Transverse colon (tissue), 4 donors: ENCODE measurements around the gene MSI2. TPM values are rescaled to one million over a fixed set of nuclear protein-coding genes. Genes with fewer than 3 reads are reported as not detected.

ENCODE experiments used
- DNase-seq: peaks from one replicate; pipeline ENCODE4 v3.0.0-alpha.2; 2019
- H3K27ac ChIP-seq, 4 donors: fragments of 200-600 bp; sonication (generic); 2 replicates each; pipeline ENCODE4 v1.5.1; 2016 to 2018; ENCODE audit warnings: inconsistent platforms in 4 of 4
- H3K27me3 ChIP-seq: fragments of 200-600 bp; sonication (generic); 2 replicates; pipeline ENCODE4 v1.5.1; 2017; ENCODE audit warnings: inconsistent platforms
- H3K36me3 ChIP-seq, 4 donors: fragments of 200-600 bp; sonication (generic); 2 replicates each; pipeline ENCODE4 v1.5.1; 2017 to 2019; ENCODE audit warnings: inconsistent platforms in 4 of 4
- H3K4me1 ChIP-seq, 4 donors: fragments of 200-600 bp; sonication (generic); 2 replicates each; pipeline ENCODE4 v1.5.1; 2017 to 2020; ENCODE audit warnings: inconsistent platforms in 4 of 4
- H3K4me3 ChIP-seq, 4 donors: fragments of 200-600 bp; sonication (generic); 1 replicate in 1 of 4; 2 replicates in 3 of 4; pipeline versions ENCODE4 v1.5.1 to v1.6.1; 2017 to 2019; ENCODE audit warnings: inconsistent platforms in 4 of 4
- H3K9me3 ChIP-seq, 2 donors: fragments of 200-600 bp; sonication (generic); 2 replicates each; pipeline ENCODE4 v1.5.1; 2017 to 2019; ENCODE audit warnings: inconsistent platforms in 2 of 2
- EP300 ChIP-seq: sonication (generic); formaldehyde crosslinking; IDR thresholded peaks from one replicate; pipeline ENCODE4 v1.6.1; 2017; ENCODE audit warnings: antibody characterized with exemption, low read depth
- POLR2A ChIP-seq: fragments of 450-650 bp; IDR thresholded peaks from one replicate; pipeline ENCODE4 v1.6.1; 2016; ENCODE audit warnings: antibody characterized with exemption, mild to moderate bottlenecking, moderate library complexity
- POLR2AphosphoS5 ChIP-seq, 3 donors: sonication (generic); formaldehyde crosslinking; IDR thresholded peaks; one replicate each; pipeline ENCODE4 v1.6.1; 2016; ENCODE audit warnings: antibody characterized with exemption in 3 of 3
- WGBS, 2 donors: methylation state at CpG; one replicate each; pipeline ENCODE4 v1.1.5; 2018; ENCODE audit warnings: low coverage in 1 of 2; 5-methylcytosine and 5-hydroxymethylcytosine counted together
- in situ Hi-C, 4 donors: fragments of 200-750 bp; cut with MboI; loops; one replicate each; pipeline versions ENCODE4 v1.15.0 to v1.15.1; 2017; ENCODE audit warnings: low sequenced_read_pairs in 3 of 4, low pct_ligation_motif_present in 1 of 4, low pct_unique_long_range_greater_than_20kb in 1 of 4
- intact Hi-C: fragments of 100-400 bp; cut with DNase I; formaldehyde crosslinking; loops from one replicate; pipeline ENCODE4 v1.15.1; 2023; ENCODE audit warnings: low total_unique reads
- total RNA-seq, 4 donors: library from RNA; depleted of rRNA; stranded (reverse); fragments of >200 nt; gene quantifications; one replicate each; pipeline ENCODE4 v1.1.0, GENCODE V29; 2016
- TF ChIP-seq, protein P1 (sequence below), 5 experiments: fragments of 200-600 bp in 3 of 5; fragments of 450-650 bp in 2 of 5; sonication (generic) in 3 of 5; IDR thresholded peaks; 1 replicate in 2 of 5; 2 replicates in 3 of 5; pipeline ENCODE4 v1.5.1; 2016 to 2017; ENCODE audit warnings: antibody characterized with exemption in 5 of 5, inconsistent platforms in 3 of 5, mild to moderate bottlenecking in 2 of 5, moderate library complexity in 1 of 5

The MSI2 gene
- total RNA-seq, 4 donors from 2014 or later = 20.6 to 36.0 (median 29.3) TPM

DNA sequence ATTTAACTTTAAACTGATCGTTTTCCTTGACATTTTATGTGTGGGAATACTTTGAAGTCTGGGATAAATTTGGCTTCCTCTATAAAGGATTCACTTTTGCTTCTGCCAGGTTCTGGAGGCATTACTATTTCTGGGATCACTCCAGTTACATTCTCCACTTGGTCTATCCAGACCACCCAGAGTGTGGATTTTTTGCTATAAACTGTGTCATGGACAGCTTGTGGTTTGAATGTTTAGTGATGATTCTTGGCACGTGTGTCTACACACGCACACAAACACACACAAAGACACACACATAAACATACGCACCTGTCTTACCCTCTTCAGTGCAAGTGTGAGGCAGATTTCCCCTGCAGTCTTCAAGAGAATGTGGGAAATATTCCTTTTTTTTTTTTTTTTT lies 27.4 kb upstream of the MSI2 start:
- WGBS, 2 donors = 40 to 59% methylated on average over 2 to 4 of the region's 4 CpGs
- no peaks in the 10 kb centered on the region for H3K27me3 ChIP-seq
- in situ Hi-C loops = loop anchor here in 1 of 4 donors (25.0 kb wide), 1 partner anchor 508 kb away; the partner anchor contains the start of gene CCDC182
- no peak overlapping the region for H3K4me3 ChIP-seq
- H3K27ac ChIP-seq = no peak overlapping the region
- no peaks in the 10 kb centered on the region for H3K4me1 ChIP-seq
- TF ChIP-seq POLR2AphosphoS5 (IDR thresholded peaks at IDR 0.05) (no peak), POLR2A (no peak), EP300 (no peak)
- TF ChIP-seq, protein P1, sequence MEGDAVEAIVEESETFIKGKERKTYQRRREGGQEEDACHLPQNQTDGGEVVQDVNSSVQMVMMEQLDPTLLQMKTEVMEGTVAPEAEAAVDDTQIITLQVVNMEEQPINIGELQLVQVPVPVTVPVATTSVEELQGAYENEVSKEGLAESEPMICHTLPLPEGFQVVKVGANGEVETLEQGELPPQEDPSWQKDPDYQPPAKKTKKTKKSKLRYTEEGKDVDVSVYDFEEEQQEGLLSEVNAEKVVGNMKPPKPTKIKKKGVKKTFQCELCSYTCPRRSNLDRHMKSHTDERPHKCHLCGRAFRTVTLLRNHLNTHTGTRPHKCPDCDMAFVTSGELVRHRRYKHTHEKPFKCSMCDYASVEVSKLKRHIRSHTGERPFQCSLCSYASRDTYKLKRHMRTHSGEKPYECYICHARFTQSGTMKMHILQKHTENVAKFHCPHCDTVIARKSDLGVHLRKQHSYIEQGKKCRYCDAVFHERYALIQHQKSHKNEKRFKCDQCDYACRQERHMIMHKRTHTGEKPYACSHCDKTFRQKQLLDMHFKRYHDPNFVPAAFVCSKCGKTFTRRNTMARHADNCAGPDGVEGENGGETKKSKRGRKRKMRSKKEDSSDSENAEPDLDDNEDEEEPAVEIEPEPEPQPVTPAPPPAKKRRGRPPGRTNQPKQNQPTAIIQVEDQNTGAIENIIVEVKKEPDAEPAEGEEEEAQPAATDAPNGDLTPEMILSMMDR (IDR thresholded peaks at IDR 0.05) = no peak
- no peak for DNase-seq
- intact Hi-C loops = no loop called here
- H3K36me3 ChIP-seq = no peaks in the 10 kb centered on the region
- no peaks in the 10 kb centered on the region for H3K9me3 ChIP-seq

DNA sequence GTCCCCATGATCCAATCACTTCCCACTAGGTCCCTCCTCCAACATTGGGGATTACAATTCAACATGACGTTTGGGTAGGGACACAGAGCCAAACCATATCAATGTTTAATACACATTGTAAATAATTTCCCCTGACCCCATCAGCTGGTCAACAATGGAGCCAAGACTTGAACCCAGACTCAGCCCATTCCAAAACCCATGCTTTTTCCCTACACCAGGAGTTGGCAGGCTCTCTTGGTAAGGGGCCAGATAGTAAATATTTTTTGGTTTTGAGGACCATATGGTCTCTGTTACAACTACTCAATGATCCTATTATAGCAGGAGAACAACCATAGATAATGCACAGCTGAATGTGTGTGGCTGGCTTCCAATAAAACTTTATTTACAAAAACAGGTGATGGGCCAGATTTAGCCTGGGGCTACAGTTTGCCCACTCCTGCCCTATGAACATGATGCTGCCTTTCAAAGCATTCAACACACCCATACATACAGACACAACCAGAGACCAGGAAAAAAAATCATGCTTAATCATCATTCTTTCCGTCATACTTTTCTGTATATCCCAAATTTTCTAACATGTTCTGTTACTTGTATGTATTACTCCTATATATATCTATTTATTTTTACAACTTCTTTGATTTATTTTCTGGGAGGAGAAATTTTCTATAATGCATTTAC lies 22.1 kb upstream of the MSI2 start:
- 74 to 100% methylated on average over 1 to 2 of the region's 2 CpGs for WGBS, 2 donors
- intact Hi-C loops = no loop called here
- H3K4me3 ChIP-seq = no peak overlapping the region
- in situ Hi-C loops = loop anchor here in 2 of 4 donors (10.0 to 25.0 kb wide), 3 partner anchors 441 to 511 kb away; partner anchors contain the start of gene CCDC182 (in 2 of the 2)
- H3K9me3 ChIP-seq = no peaks in the 10 kb centered on the region
- H3K4me1 ChIP-seq = no peaks in the 10 kb centered on the region
- H3K36me3 ChIP-seq = no peaks in the 10 kb centered on the region
- TF ChIP-seq, protein P1 (IDR thresholded peaks at IDR 0.05) = no peak
- TF ChIP-seq POLR2A (no peak), EP300 (no peak), POLR2AphosphoS5 (IDR thresholded peaks at IDR 0.05) (no peak)
- no peak for DNase-seq
- no peak overlapping the region for H3K27ac ChIP-seq
- no peaks in the 10 kb centered on the region for H3K27me3 ChIP-seq

DNA sequence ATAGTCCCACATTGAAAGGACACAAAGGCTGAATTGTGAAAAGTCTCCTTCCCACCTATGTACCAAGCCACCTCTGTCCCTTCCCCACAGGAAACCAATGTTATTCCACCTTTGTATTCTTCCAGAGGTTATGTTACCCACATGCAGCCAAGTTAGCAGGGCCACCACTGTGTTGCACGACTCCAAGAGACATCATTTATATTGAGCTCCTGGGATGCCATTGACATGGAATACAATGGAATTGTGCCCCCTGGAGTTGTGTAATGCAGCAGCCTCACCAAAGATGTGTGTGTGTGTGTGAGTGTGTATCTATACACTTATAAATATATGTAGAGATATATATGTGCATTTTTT lies 21.6 kb upstream of the MSI2 start:
- WGBS, 2 donors = 43 to 60% methylated on average over 1 of the region's 1 CpG
- no peak overlapping the region for H3K4me3 ChIP-seq
- DNase-seq = no peak
- no peaks in the 10 kb centered on the region for H3K27me3 ChIP-seq
- no peaks in the 10 kb centered on the region for H3K36me3 ChIP-seq
- H3K9me3 ChIP-seq = no peaks in the 10 kb centered on the region
- in situ Hi-C loops = loop anchor here in 2 of 4 donors (10.0 to 25.0 kb wide), 3 partner anchors 440 to 510 kb away; partner anchors contain the start of gene CCDC182 (in 2 of the 2)
- TF ChIP-seq EP300 = no peak
- TF ChIP-seq POLR2A = no peak
- H3K4me1 ChIP-seq = no peaks in the 10 kb centered on the region
- no peak overlapping the region for H3K27ac ChIP-seq
- intact Hi-C loops = no loop called here

DNA sequence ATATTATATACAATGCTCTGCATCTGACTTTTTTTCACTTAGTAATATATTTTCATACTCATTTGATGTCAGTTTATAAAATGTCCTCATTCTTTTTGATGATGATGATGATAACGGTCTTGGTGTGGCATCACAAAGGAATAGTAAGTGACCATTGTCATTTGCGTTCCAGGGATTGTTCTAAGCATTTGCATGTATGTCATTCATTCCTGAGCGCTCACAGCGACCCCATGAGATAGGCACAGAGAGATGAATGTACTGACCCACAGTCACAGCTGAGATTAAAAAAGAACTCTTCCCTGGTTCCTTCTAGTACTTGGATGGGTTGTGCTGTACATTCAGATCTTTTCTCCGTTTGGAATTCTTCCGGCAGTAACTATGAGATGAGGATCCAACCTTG lies 21.2 kb upstream of the MSI2 start:
- H3K9me3 ChIP-seq = no peaks in the 10 kb centered on the region
- intact Hi-C loops (no loop called here), in situ Hi-C loops (loop anchor here in 2 of 4 donors (10.0 to 25.0 kb wide), 3 partner anchors 440 to 510 kb away; partner anchors contain the start of gene CCDC182 (in 2 of the 2))
- TF ChIP-seq POLR2AphosphoS5 (IDR thresholded peaks at IDR 0.05) (no peak), POLR2A (no peak), EP300 (no peak)
- TF ChIP-seq, protein P1 (IDR thresholded peaks at IDR 0.05) = no peak
- 91 to 92% methylated on average over 6 of the region's 6 CpGs for WGBS, 2 donors
- no peak for DNase-seq
- no peak overlapping the region for H3K27ac ChIP-seq
- no peaks in the 10 kb centered on the region for H3K36me3 ChIP-seq
- no peaks in the 10 kb centered on the region for H3K4me1 ChIP-seq
- no peaks in the 10 kb centered on the region for H3K27me3 ChIP-seq
- H3K4me3 ChIP-seq = no peak overlapping the region
